Astrocyte of the spinal cord (primary cell): ENCODE measurements around the gene CYP2W1.

Experiments used
- DNase-seq: peaks from one replicate; pipeline ENCODE4 v3.0.0; 2011; ENCODE audit warnings: low read depth, low spot score
- H3K4me3 ChIP-seq: 2 replicates; pipeline ENCODE4 v1.5.1; 2011; ENCODE audit warnings: low read depth, mild to moderate bottlenecking, low read length, moderate library complexity
- CTCF ChIP-seq: IDR thresholded peaks from 2 replicates; pipeline ENCODE4 v1.5.1; 2012; ENCODE audit warnings: low read depth, mild to moderate bottlenecking, low read length, inconsistent platforms
- in situ Hi-C: cut with HindIII; loops from 2 replicates; pipeline ENCODE4 v1.10.0; 2017; ENCODE audit warnings: low sequenced_read_pairs

The CYP2W1 gene

GRCh38 chr7:1011297-1012003 is 28.5 kb downstream of the CYP2W1 start:
- in situ Hi-C loops: no loop called here
- DNase-seq: no peak
- no peak overlapping the region for H3K4me3 ChIP-seq
- TF ChIP-seq CTCF: no peak

- TF ChIP-seq CTCF: no peak
- in situ Hi-C loops: no loop called here
- DNase-seq: no peak
- H3K4me3 ChIP-seq: no peak overlapping the region
Observed at GRCh38 chr7:1012004-1012715, 29.2 kb downstream of the CYP2W1 start.

GRCh38 chr7:1012716-1013095 is 29.7 kb downstream of the CYP2W1 start:
- no peak for DNase-seq
- no peak for TF ChIP-seq CTCF
- H3K4me3 ChIP-seq: no peak overlapping the region
- in situ Hi-C loops: no loop called here

GRCh38 chr7:1013581-1013980 is 30.6 kb downstream of the CYP2W1 start:
- no peak overlapping the region for H3K4me3 ChIP-seq
- TF ChIP-seq CTCF: no peak
- in situ Hi-C loops: no loop called here
- no peak for DNase-seq

- in situ Hi-C loops: no loop called here
- H3K4me3 ChIP-seq: no peak overlapping the region
- no peak for TF ChIP-seq CTCF
- no peak for DNase-seq
Observed at GRCh38 chr7:1014681-1015080, 31.7 kb downstream of the CYP2W1 start.

GRCh38 chr7:1015196-1016121 is 32.5 kb downstream of the CYP2W1 start:
- no peak overlapping the region for H3K4me3 ChIP-seq
- no peak for TF ChIP-seq CTCF
- no peak for DNase-seq
- in situ Hi-C loops: no loop called here
